H1 (cell line): ENCODE data around the gene KTN1.

Source experiments
- CHD2 ChIP-seq: IDR thresholded peaks from 2 replicates; pipeline ENCODE4 v1.6.1; 2012; ENCODE audit warnings: low read length, improper control_type of control experiment
- CTCF ChIP-seq, 3 experiments: IDR thresholded peaks; 1 replicate in 2 of 3; 2 replicates in 1 of 3; pipeline versions ENCODE4 v1.5.1 to v1.6.1; 2011; ENCODE audit warnings: low read length in 3 of 3, mild to moderate bottlenecking in 3 of 3, inconsistent platforms in 2 of 3, low read depth in 1 of 3, moderate library complexity in 1 of 3; ENCODE audit not compliant: insufficient read depth in 1 of 3; ENCODE audit errors: control extremely low read depth in 1 of 3
- FOSL1 ChIP-seq: IDR thresholded peaks from 2 replicates; pipeline ENCODE4 v1.6.1; 2011; ENCODE audit warnings: mild to moderate bottlenecking, low read depth, low read length, moderate library complexity; ENCODE audit not compliant: insufficient read depth
- KDM1A ChIP-seq: fragments of 200-600, 300-600 bp; sonication (generic); IDR thresholded peaks from 2 replicates; pipeline ENCODE4 v1.7.1; 2016; ENCODE audit warnings: mild to moderate bottlenecking, low read length, borderline replicate concordance
- POLR2AphosphoS5 ChIP-seq: IDR thresholded peaks from 2 replicates; pipeline ENCODE4 v1.6.1; 2011; ENCODE audit warnings: low read depth, low read length
- RFX5 ChIP-seq: IDR thresholded peaks from 2 replicates; pipeline ENCODE4 v1.6.1; 2011; ENCODE audit warnings: low read depth, low read length, improper control_type of control experiment, borderline replicate concordance
- SIX5 ChIP-seq: IDR thresholded peaks from 2 replicates; pipeline ENCODE4 v1.6.1; 2011; ENCODE audit warnings: mild to moderate bottlenecking, low read depth, low read length

- TF ChIP-seq CTCF (IDR thresholded peaks at IDR 0.05; ENCODE audit: control extremely low read depth in 1 of 3, insufficient read depth in 1 of 3, low read depth in 1 of 3, low read length in 3 of 3) (no peak), SIX5 (no peak), FOSL1 (no peak), RFX5 (no peak), POLR2AphosphoS5 (no peak), CHD2 (no peak), KDM1A (no peak)
Observed at GRCh38 chr14:55620981-55621380, 41.0 kb downstream of the KTN1 start.
